Inflammatory macrophage (primary cell): Measurements from ENCODE around the gene ZNF778.
"Not testable (repeated sequence)": the region's sequence is repeated elsewhere in the genome, so short reads cannot be mapped to it uniquely, and the experiment has no call there.

ENCODE experiments used
- DNase-seq, 2 donors: peaks; one replicate each; pipeline ENCODE4 v3.0.0-alpha.2; 2020 to 2022

The ZNF778 gene

GRCh38 chr16:89217138-89217387, 440 bp upstream of the ZNF778 start:
- no peak for DNase-seq

GRCh38 chr16:89219365-89219764, 1.9 kb downstream of the ZNF778 start:
- no peak for DNase-seq

GRCh38 chr16:89221604-89222003, 4.1 kb downstream of the ZNF778 start:
- no peak for DNase-seq

- DNase-seq = no peak
Measured at GRCh38 chr16:89222931-89223330, 5.4 kb downstream of the ZNF778 start.

GRCh38 chr16:89224665-89225064, 7.2 kb downstream of the ZNF778 start:
- DNase-seq = no peak

GRCh38 chr16:89230255-89230654, 12.8 kb downstream of the ZNF778 start:
- DNase-seq = no peak

- no peak for DNase-seq
Measured at GRCh38 chr16:89232107-89232506, 14.6 kb downstream of the ZNF778 start.

GRCh38 chr16:89233678-89234490, 16.4 kb downstream of the ZNF778 start:
- peak; percentile 65 to 73 for DNase-seq

GRCh38 chr16:89237733-89238132, 20.2 kb downstream of the ZNF778 start:
- DNase-seq = no peak

GRCh38 chr16:89241187-89242007, 23.9 kb downstream of the ZNF778 start:
- peak; percentile 54 to 70 for DNase-seq

- DNase-seq = no peak
Measured at GRCh38 chr16:89242795-89243200, 25.3 kb downstream of the ZNF778 start.

- no peak for DNase-seq
Measured at GRCh38 chr16:89243664-89244063, 26.2 kb downstream of the ZNF778 start.

- DNase-seq = not testable (repeated sequence)
Measured at GRCh38 chr16:89244264-89244663, 26.8 kb downstream of the ZNF778 start.

GRCh38 chr16:89244754-89245153, 27.3 kb downstream of the ZNF778 start:
- DNase-seq = no peak

GRCh38 chr16:89246383-89246902, 28.9 kb downstream of the ZNF778 start:
- DNase-seq = no peak

- peak; percentile 87 to 93 for DNase-seq
Measured at GRCh38 chr16:89246903-89247733, 29.6 kb downstream of the ZNF778 start.

- DNase-seq = not testable (repeated sequence)
Measured at GRCh38 chr16:89247734-89248075, 30.2 kb downstream of the ZNF778 start.

- no peak for DNase-seq
Measured at GRCh38 chr16:89248196-89248982, 30.9 kb downstream of the ZNF778 start.

GRCh38 chr16:89253548-89254287, 36.2 kb downstream of the ZNF778 start:
- no peak for DNase-seq

GRCh38 chr16:89256651-89257254, 39.2 kb downstream of the ZNF778 start:
- peak; percentile 69 to 87 for DNase-seq

GRCh38 chr16:89257281-89257731, 39.8 kb downstream of the ZNF778 start:
- peak in 1 of 2 donors; percentile 17 for DNase-seq
